ENCODE data around the gene COG5. TPM values are rescaled to one million over a fixed set of nuclear protein-coding genes. Genes with fewer than 3 reads are reported as not detected.

The COG5 gene
- total RNA-seq, 1 experiment from 2014 or later: 20.2 TPM

DNA sequence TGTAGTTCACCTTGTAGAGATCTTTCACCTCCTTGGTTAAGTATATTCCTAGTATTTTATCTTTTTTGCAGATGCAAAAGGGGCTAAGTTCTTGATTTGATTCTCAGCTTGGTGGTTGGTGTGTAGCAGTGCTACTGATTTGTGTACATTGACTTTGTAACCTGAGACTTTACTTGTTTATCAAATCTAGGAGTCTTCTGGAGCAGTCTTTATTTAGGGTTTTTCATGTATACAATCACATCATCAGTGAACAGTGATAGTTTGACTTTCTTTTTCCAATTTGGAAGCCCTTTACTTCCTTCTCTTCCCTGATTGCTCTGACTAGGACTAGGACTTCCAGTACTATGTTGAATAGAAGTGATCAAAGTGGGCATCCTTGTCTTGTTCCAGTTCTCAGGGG is 60.0 kb downstream of the COG5 start:
- TF ChIP-seq CTCF (conservative IDR thresholded peaks at IDR 0.05): no peak
- Histone ChIP-seq H3K79me2 (ENCODE audit: insufficient read depth, low read length) (no peaks in the 10 kb centered on the region), H2AFZ (ENCODE audit: low read length) (no peak overlapping the region), H2BK15ac (ENCODE audit: low read depth, low read length) (no peak overlapping the region), H4K20me1 (ENCODE audit: control insufficient read depth, insufficient read depth, insufficient read length) (no peaks in the 10 kb centered on the region), H3K79me1 (ENCODE audit: insufficient read depth, low read depth, low read length, poor library complexity, severe bottlenecking) (no peaks in the 10 kb centered on the region), H4K91ac (ENCODE audit: insufficient read length, low read depth, low read length) (no peak overlapping the region), H3K14ac (ENCODE audit: insufficient read depth, low read length) (no peak overlapping the region), H3K9me3 (ENCODE audit: control insufficient read depth, low read depth, low read length) (peaks cover 6% of the 10 kb centered on the region), H2BK120ac (ENCODE audit: low read depth, low read length, poor library complexity, severe bottlenecking) (no peak overlapping the region), H3K56ac (ENCODE audit: insufficient read length, low read depth, low read length) (no peak overlapping the region), H3T11ph (ENCODE audit: low read length) (no peak overlapping the region), H3K4me2 (ENCODE audit: insufficient read depth, insufficient read length, low read length) (no peak overlapping the region), H2BK12ac (ENCODE audit: insufficient read length, low read depth, low read length) (no peak overlapping the region), H2BK20ac (ENCODE audit: low read depth, low read length, poor library complexity, severe bottlenecking) (no peak overlapping the region), H3K27ac (ENCODE audit: insufficient read length, low read depth, low read length) (no peak overlapping the region), H2BK5ac (ENCODE audit: insufficient read length, low read length) (no peak overlapping the region), H3K18ac (ENCODE audit: insufficient read length, low read depth, low read length) (no peak overlapping the region), H4K5ac (ENCODE audit: insufficient read length, low read depth, low read length) (no peak overlapping the region), H4K8ac (replicated peaks; ENCODE audit: insufficient read length, low read depth, low read length) (no peak overlapping the region), H3K4me1 (ENCODE audit: insufficient read depth, low read length) (no peaks in the 10 kb centered on the region), H3K27me3 (ENCODE audit: insufficient read depth, low read length) (no peaks in the 10 kb centered on the region), H3K23ac (ENCODE audit: insufficient read length, low read depth, low read length) (no peak overlapping the region), H3K9ac (ENCODE audit: extremely low read depth, insufficient read length, low read length) (no peak overlapping the region), H3K23me2 (ENCODE audit: insufficient read length, low read depth, low read length, poor library complexity, severe bottlenecking) (no peaks in the 10 kb centered on the region), H3K4ac (ENCODE audit: low read depth, low read length) (no peak overlapping the region), H2AK5ac (ENCODE audit: insufficient read length, low read length) (no peak overlapping the region)
- no peak for DNase-seq
- Mint-ChIP-seq H3K36me3 (ENCODE audit: insufficient read depth in 1 of 3, low read depth in 3 of 3) (peaks cover 17 to 23% (median 19%) of the 10 kb centered on the region in 3 experiments), H3K4me1 (peaks cover 0 to 2% of the 10 kb centered on the region in 2 experiments; a peak in 1 of 4 replicates), H3K9me3 (peaks cover 12 to 13% of the 10 kb centered on the region in 2 experiments), H3K27me3 (ENCODE audit: low read depth) (peaks cover 1% of the 10 kb centered on the region; the same call in 1 of the 2 replicates), H3K27ac (no peak overlapping the region; a peak in 1 of 7 replicates), H3K4me3 (no peak overlapping the region)

All from H9 (cell line).